SJSA1 (cell line): Measurements from ENCODE around the gene RERE. TPM values are rescaled to one million over a fixed set of nuclear protein-coding genes. Genes with fewer than 3 reads are reported as not detected.

Experiments
- DNase-seq, 2 experiments: peaks; one replicate each; pipeline ENCODE4 v3.0.0-alpha.2; 2015 to 2020; ENCODE audit warnings: low spot score in 2 of 2, low read depth in 1 of 2
- H3K27ac ChIP-seq: fragments of 250-450 bp; sonication (Bioruptor Pico); 2 replicates; pipeline ENCODE4 v1.5.1; 2020; ENCODE audit warnings: mild to moderate bottlenecking, moderate library complexity
- H3K27me3 ChIP-seq: fragments of 250-450 bp; sonication (Bioruptor Pico); replicated peaks from 2 replicates; pipeline ENCODE4 v1.5.1; 2020; ENCODE audit warnings: mild to moderate bottlenecking, moderate library complexity
- H3K36me3 ChIP-seq: fragments of 250-450 bp; sonication (Bioruptor Pico); 2 replicates; pipeline ENCODE4 v1.5.1; 2020; ENCODE audit warnings: mild to moderate bottlenecking
- H3K4me1 ChIP-seq: fragments of 250-450 bp; sonication (Bioruptor Pico); replicated peaks from 2 replicates; pipeline ENCODE4 v1.6.1; 2021; ENCODE audit warnings: mild to moderate bottlenecking
- H3K4me3 ChIP-seq: fragments of 250-450 bp; sonication (Bioruptor Pico); 2 replicates; pipeline ENCODE4 v1.5.1; 2020; ENCODE audit warnings: mild to moderate bottlenecking
- H3K9me3 ChIP-seq: fragments of 250-450 bp; sonication (Bioruptor Pico); replicated peaks from 2 replicates; pipeline ENCODE4 v1.5.1; 2020; ENCODE audit warnings: mild to moderate bottlenecking
- total RNA-seq: library from RNA; depleted of rRNA; stranded (reverse); fragments of >200 nt; shearing (Covaris generic); gene quantifications from 2 replicates; pipeline ENCODE4 v1.2.3, GENCODE V29; 2014

The RERE gene
- total RNA-seq, 1 experiment from 2014 or later: 15.7 TPM

DNA sequence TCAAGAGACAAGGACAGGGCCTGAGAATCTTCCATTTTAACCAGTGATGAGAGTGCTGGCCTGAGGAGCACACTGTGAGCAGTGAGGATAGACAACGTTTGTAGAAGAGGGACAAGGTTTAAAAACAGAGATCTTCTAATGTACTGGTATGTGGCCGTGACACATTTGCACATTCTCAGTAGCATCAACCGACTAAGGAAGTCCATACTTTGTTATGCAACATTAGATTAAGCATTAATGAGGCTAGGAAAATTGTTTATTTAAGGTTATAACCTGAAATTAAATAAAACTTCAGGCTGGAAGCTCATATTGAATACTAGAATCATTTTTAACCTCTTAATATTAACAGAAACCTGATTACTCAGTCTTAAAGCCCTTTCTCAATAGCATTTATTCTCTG is 400.6 kb downstream of the RERE start:
- peaks cover 35% of the 10 kb centered on the region for H3K4me1 ChIP-seq
- no peaks in the 10 kb centered on the region for H3K9me3 ChIP-seq
- no peaks in the 10 kb centered on the region for H3K27me3 ChIP-seq
- no peak overlapping the region for H3K27ac ChIP-seq
- H3K36me3 ChIP-seq: peaks cover 63% of the 10 kb centered on the region
- H3K4me3 ChIP-seq: no peak overlapping the region
- no peak for DNase-seq

DNA sequence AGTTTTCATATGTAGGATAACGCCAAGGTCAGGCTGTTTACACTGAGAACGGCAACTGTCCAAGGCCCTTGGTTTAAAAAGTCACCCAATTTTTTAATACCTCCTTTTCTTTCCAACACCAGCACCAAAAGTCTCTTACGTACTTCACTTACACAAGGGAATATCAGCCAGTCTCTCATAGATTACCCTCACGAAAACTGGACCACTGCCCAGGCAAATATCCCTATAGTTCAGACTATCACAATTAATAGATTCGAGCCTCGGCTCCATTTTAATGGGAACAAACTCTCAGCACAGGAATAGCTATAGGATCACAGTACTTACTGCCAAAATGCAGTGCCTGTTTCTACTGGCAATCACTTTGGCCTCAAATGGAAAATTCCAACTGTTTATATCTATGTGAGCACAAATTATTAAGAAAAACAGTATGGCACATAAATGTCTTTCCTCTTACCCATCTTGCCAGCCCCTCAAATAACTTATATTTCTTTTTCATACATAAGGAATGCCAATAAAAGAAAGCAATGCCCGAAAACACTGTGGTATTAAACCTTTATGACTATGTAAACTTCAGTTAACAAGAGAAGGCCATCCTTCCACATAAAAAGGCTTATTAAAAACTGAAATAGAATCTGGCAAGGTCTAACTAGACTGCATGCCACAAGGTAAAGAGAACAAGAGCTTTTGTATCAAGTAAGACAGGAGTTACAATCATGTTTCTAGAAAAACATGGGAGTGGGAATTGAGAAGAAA is 401.7 kb downstream of the RERE start:
- H3K27me3 ChIP-seq: no peaks in the 10 kb centered on the region
- H3K9me3 ChIP-seq: no peaks in the 10 kb centered on the region
- peaks cover 60% of the 10 kb centered on the region for H3K36me3 ChIP-seq
- peaks cover 42% of the 10 kb centered on the region for H3K4me1 ChIP-seq
- no peak overlapping the region for H3K27ac ChIP-seq
- DNase-seq: no peak
- no peak overlapping the region for H3K4me3 ChIP-seq

DNA sequence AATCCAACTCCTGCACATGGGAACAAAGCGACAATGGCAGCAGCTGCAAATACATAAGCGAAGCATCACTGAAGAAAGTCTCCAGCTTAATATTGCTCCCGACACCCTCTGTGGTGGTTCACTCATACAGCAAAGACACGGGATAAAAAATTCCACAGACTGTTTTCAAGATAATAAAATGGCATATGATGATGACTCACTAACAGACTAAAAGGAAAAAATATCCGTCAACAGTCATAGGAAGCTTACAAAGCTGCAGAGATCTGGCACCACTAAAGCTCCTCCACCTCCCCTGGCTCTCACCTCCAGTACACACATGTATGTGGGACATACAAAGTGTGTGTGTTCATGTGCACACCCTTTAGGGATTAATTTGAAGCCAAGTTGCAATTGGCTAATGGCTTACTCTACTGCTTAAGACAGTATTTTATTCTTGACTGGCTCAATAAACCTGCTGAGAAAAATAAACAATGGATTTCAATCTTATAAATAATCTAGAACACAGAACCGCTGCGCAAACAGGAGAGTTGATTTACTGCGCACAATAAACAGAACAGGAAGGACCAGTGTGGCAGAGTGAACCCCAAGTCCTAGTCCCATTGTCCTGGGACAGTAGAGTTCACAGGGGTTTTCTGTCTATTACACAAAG is 405.1 kb downstream of the RERE start:
- Histone ChIP-seq H3K27ac (peak overlapping the region; percentile 24), H3K4me3 (no peak overlapping the region), H3K36me3 (peaks cover 45% of the 10 kb centered on the region), H3K27me3 (no peaks in the 10 kb centered on the region), H3K9me3 (no peaks in the 10 kb centered on the region), H3K4me1 (peaks cover 54% of the 10 kb centered on the region)
- peak in 1 of 2 experiments; percentile 77 for DNase-seq

DNA sequence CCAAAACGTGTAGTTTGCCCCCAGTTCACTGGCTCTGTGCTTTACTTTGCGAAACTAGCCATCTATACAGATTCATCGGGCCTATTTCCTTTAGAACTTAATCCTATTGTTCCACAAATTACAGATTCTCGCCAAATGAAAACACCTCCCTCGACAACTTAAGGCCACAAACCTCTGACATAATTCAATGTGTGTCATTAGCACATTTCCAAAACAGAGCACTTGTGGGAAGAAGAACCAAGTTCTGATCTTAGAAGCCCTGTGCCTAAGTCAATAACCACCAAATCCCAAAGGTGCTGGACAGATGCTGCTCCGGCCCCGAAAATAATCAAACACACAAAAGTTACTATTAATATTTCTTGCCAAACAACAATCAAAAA is 405.6 kb downstream of the RERE start:
- Histone ChIP-seq H3K27ac (peak overlapping the region; percentile 24; the same call in 1 of the 2 replicates), H3K9me3 (no peaks in the 10 kb centered on the region), H3K36me3 (peaks cover 43% of the 10 kb centered on the region), H3K27me3 (no peaks in the 10 kb centered on the region), H3K4me3 (no peak overlapping the region), H3K4me1 (peaks cover 54% of the 10 kb centered on the region)
- DNase-seq: no peak

DNA sequence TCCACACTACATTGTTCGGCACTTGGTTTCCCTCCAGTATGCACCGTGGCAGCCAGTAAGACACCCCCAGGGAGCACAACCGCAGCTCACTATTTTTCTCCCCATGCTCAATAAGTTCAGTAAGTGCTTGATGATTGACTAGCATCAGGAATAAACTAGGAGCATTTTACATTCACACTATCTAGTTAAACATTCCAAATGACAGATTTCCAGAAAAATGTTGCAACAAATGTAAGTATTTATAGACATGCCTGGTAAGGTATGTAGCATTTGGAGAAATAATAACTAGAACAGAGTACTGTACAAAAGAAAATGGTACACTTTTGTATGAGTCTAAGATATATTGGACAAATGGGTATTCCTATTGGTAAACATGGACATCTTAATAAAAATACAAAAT is 406.6 kb downstream of the RERE start:
- Histone ChIP-seq H3K9me3 (no peaks in the 10 kb centered on the region), H3K4me1 (peaks cover 54% of the 10 kb centered on the region), H3K27me3 (no peaks in the 10 kb centered on the region), H3K4me3 (no peak overlapping the region), H3K27ac (no peak overlapping the region), H3K36me3 (peaks cover 48% of the 10 kb centered on the region)
- DNase-seq: no peak

DNA sequence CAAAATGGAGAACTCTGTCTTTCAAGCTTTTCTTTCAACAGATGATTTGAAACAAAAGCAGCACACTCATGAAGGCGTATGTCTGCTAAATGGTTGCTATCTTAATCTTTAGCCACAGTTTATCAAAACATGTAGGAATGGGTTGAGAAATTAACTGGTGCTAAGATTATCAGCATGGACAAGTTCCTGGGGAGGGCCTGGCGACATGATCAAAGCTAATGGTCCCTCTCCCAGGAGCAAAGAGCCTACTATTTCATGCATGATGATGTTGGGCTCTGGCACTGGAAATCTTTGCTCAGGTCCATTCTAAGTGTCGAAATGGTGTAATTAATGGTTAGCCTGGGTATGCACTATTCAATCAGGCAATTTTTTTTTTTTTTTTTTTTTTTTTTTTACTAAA is 407.8 kb downstream of the RERE start:
- H3K4me3 ChIP-seq: no peak overlapping the region
- H3K36me3 ChIP-seq: peaks cover 54% of the 10 kb centered on the region
- H3K27me3 ChIP-seq: no peaks in the 10 kb centered on the region
- no peak for DNase-seq
- peaks cover 54% of the 10 kb centered on the region for H3K4me1 ChIP-seq
- H3K27ac ChIP-seq: no peak overlapping the region
- H3K9me3 ChIP-seq: no peaks in the 10 kb centered on the region

DNA sequence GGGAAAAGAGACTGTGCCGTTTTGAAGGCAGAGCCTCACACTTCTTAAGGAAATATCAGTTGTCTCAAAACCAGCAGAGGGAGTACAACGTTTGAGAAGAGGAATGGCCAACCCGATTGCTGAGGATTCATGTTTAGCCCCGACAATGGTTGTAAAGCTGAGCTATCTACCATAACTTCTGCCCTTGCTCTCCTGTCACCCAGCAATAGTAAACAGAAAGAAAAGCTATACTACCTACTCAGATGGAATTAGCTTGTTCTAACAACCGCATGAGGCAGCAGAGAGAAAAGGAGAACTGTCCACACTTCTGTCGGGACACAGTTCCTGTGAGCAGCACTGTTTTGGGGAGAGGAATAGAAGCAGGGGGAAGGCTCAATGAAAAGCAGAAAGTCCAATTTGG is 408.3 kb downstream of the RERE start:
- Histone ChIP-seq H3K27me3 (no peaks in the 10 kb centered on the region), H3K27ac (0 out of 2 replicates have a peak overlapping the region, but pooled peaks have one; percentile 49), H3K4me3 (no peak overlapping the region), H3K36me3 (peaks cover 53% of the 10 kb centered on the region), H3K9me3 (no peaks in the 10 kb centered on the region), H3K4me1 (peaks cover 54% of the 10 kb centered on the region)
- DNase-seq: peak in 1 of 2 experiments; percentile 60

DNA sequence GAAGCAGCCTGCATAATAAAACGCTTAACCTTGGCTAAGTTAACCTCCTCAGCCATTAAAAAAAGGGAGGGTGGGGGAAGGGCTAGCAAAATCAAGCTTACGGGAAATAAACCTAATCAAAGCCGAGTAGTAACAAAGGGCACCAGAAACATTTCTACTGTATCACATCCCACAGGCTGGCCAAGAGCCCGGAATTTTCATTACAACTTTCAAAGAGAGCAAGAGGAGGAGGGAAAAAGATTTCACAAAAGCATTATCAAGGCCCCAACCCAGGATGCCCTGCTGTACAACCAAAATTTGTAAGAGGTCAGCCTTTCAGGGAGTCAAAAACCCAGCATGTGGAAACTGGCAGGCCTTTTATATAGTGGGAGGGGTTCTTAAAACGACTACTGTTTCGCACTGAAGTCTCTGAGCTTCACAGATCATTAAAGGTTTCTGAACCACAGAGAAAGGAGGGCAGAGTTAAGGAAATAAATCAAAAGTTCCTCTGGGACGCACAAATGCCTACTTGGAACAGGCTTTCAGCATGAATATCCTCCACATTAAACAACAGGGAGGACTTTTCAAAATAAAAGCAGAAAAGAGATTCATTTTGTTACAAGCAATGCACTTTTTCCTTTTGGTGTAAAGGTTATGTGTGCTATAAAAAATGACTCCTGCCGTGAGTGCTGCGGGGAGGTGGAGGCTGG is 409.1 kb downstream of the RERE start:
- Histone ChIP-seq H3K27ac (peak overlapping the region; percentile 49), H3K9me3 (no peaks in the 10 kb centered on the region), H3K36me3 (peaks cover 48% of the 10 kb centered on the region), H3K4me1 (peaks cover 54% of the 10 kb centered on the region), H3K27me3 (no peaks in the 10 kb centered on the region), H3K4me3 (no peak overlapping the region)
- DNase-seq: peak in 1 of 2 experiments; percentile 62

DNA sequence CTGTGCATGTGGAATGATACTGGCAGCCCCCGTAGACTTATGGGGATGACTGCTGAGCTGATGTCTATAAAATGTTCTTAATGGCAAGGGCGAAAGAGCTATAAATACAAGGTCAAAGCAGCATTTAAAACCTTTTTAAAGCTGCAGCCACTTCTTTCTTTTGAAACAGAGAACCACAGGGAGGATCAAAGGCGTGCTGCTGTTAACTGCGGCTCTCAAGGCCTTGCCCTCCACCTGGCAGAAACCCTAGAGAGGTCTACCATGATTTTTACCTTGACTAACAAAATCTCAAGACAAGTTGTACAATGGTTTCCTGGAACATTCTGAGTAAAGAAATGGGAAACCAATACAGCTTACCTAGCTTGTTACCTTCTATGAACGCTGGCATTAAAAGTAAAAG is 409.8 kb downstream of the RERE start:
- H3K36me3 ChIP-seq: peaks cover 49% of the 10 kb centered on the region
- no peak overlapping the region for H3K4me3 ChIP-seq
- no peak for DNase-seq
- H3K9me3 ChIP-seq: no peaks in the 10 kb centered on the region
- peaks cover 48% of the 10 kb centered on the region for H3K4me1 ChIP-seq
- peak overlapping the region; percentile 49 for H3K27ac ChIP-seq
- H3K27me3 ChIP-seq: no peaks in the 10 kb centered on the region

DNA sequence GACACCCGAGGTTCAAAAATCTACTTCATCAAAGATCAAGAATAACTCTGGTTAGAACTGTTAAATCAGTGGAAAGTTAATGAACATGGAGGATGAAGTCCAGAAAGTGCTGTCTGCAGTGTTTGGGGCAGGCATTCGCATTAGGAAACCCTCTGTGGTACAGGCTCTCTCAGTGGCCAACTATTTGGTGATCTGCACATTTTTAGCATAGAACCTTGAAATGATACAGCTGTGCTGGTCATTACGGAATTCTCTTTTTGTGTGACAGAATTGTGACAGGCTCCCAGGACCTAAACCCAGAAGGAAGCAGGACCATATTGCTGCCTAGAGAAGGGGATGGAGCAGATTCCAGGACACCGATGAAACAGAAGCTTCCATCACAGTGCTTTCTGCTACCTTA is 410.5 kb downstream of the RERE start:
- peaks cover 41% of the 10 kb centered on the region for H3K4me1 ChIP-seq
- no peak overlapping the region for H3K4me3 ChIP-seq
- H3K9me3 ChIP-seq: no peaks in the 10 kb centered on the region
- no peaks in the 10 kb centered on the region for H3K27me3 ChIP-seq
- H3K27ac ChIP-seq: no peak overlapping the region
- no peak for DNase-seq
- H3K36me3 ChIP-seq: peaks cover 56% of the 10 kb centered on the region

DNA sequence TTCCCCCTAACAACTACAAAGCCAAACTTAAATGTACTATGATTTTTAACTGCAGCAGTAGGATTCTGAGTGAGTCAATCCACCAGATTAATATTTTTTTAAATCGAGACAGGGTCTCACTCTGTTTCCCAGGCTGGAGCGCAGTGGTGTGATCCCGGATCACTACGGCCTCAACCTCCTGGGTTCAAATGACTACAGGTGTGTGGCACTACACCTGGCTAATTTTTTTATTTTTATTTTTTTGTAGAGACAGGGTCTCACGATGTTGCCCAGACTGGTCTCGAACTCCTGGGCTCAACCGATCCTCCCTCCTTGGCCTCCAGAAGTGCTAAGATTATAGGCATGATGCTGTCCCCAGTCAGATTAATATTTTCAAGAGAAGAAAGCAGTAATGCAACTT is 411.4 kb downstream of the RERE start:
- H3K9me3 ChIP-seq: no peaks in the 10 kb centered on the region
- peaks cover 57% of the 10 kb centered on the region for H3K36me3 ChIP-seq
- no peak for DNase-seq
- H3K4me1 ChIP-seq: peaks cover 32% of the 10 kb centered on the region
- H3K27ac ChIP-seq: no peak overlapping the region
- H3K27me3 ChIP-seq: no peaks in the 10 kb centered on the region
- H3K4me3 ChIP-seq: no peak overlapping the region

DNA sequence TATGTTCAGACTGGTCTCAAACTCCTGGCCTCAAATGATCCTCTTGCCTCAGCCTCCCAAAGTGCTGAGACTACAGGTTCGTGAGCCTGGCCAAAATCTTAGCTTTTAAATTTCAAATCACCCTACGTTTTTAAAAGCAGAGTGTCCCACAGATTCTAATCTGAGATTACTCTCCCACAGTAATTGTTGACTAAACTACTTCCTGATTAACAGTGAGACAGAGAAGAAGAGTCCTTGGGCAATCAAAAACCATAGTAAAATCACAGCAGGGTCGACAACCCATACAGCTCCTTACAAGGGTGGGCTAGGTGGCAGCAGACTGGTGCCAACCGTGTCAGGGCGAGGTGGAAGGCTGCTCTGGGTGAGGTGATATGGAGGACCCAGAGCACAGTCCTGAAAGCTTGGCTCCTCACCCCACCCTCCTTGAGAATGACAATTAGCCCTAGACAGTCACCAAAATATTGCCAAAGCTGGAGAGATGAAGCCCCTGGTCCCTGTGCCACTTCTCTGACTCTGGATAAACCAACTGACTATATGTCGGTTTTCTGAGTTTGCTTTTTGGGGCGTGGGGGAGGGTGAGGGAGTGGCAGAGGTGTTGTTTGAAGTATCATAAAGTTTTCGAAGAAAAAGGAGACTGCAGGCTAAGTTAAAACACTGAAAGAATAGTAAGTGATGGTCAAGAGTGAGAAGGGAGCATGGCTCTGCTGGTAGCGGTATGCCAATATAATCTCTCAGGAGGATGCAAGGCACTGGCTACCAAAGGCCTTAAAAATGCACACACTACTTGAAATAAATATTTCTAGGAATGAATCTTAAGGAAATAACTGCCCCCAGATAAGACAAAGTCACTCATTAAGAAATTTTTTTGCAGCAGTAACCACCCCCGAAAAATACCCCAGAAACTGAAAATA is 412.7 kb downstream of the RERE start:
- H3K27ac ChIP-seq: no peak overlapping the region
- no peak for DNase-seq
- no peak overlapping the region for H3K4me3 ChIP-seq
- no peaks in the 10 kb centered on the region for H3K27me3 ChIP-seq
- H3K9me3 ChIP-seq: no peaks in the 10 kb centered on the region
- peaks cover 24% of the 10 kb centered on the region for H3K4me1 ChIP-seq
- H3K36me3 ChIP-seq: peaks cover 48% of the 10 kb centered on the region

DNA sequence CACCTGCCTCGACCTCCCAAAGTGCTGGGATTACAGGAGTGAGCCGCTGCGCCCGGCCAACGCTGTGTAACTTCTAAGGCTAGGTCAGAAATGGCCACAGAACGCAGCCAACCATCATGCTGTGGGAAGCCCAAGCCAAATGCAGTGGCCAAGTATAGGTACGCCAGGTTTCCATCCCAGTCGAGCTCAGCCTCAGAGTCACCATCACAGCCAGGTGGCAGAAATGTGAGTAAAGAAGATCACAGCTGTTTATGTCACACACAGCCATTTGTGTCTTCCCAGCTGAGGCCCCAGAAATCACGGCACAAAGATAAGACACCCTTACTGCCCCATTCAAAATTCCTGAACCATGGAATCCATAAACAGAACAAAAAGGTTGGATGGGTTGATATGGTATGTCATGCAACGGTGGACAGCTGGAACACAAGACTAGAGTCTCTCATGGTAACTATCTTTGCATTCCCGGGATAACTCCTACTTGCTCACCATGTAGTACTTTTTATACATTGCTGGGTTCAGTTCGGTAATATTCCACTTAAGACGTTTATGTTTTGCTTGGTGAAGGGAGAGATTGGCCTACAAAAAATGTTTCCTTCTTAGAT is 415.2 kb downstream of the RERE start:
- Histone ChIP-seq H3K9me3 (no peaks in the 10 kb centered on the region), H3K27me3 (no peaks in the 10 kb centered on the region), H3K36me3 (peaks cover 49% of the 10 kb centered on the region), H3K4me1 (peaks cover 14% of the 10 kb centered on the region), H3K4me3 (no peak overlapping the region), H3K27ac (no peak overlapping the region)
- no peak for DNase-seq
